Measurements from ENCODE around the gene FAM151A. TPM values are rescaled to one million over a fixed set of nuclear protein-coding genes. Genes with fewer than 3 reads are reported as not detected.

The FAM151A gene
- total RNA-seq, 1 donor from 2014 or later = not detected

- H3K4me3 ChIP-seq = no peak overlapping the region
- no peak for DNase-seq
- H3K4me1 ChIP-seq = peaks cover 5% of the 10 kb centered on the region
- H3K9me3 ChIP-seq = no peaks in the 10 kb centered on the region
- intact Hi-C loops (cut with DNase I) = no loop called here
- no peaks in the 10 kb centered on the region for H3K27me3 ChIP-seq (ENCODE audit: low read depth)
- no peak for TF ChIP-seq CTCF (IDR thresholded peaks at IDR 0.05)
- no peak overlapping the region for H3K27ac ChIP-seq
- no peaks in the 10 kb centered on the region for H3K36me3 ChIP-seq
- ATAC-seq = no peak
These were observed 38.8 kb downstream of the FAM151A start for GRCh38 chr1:54584575-54584974.

- no peak overlapping the region for H3K27ac ChIP-seq
- H3K36me3 ChIP-seq = no peaks in the 10 kb centered on the region
- peaks cover 5% of the 10 kb centered on the region for H3K4me1 ChIP-seq
- intact Hi-C loops (cut with DNase I) = no loop called here
- no peaks in the 10 kb centered on the region for H3K27me3 ChIP-seq (ENCODE audit: low read depth)
- ATAC-seq (no peak), DNase-seq (no peak)
- no peak overlapping the region for H3K4me3 ChIP-seq
- TF ChIP-seq CTCF (IDR thresholded peaks at IDR 0.05) = no peak
- H3K9me3 ChIP-seq = no peaks in the 10 kb centered on the region
These were observed 39.5 kb downstream of the FAM151A start for GRCh38 chr1:54583871-54584270.

GRCh38 chr1:54583307-54583686 is 40.0 kb downstream of the FAM151A start:
- TF ChIP-seq CTCF (IDR thresholded peaks at IDR 0.05) = no peak
- Histone ChIP-seq H3K4me1 (peaks cover 5% of the 10 kb centered on the region), H3K4me3 (no peak overlapping the region), H3K27me3 (ENCODE audit: low read depth) (no peaks in the 10 kb centered on the region), H3K9me3 (no peaks in the 10 kb centered on the region), H3K36me3 (no peaks in the 10 kb centered on the region), H3K27ac (no peak overlapping the region)
- ATAC-seq (no peak), DNase-seq (no peak)
- intact Hi-C loops (cut with DNase I) = no loop called here

- ATAC-seq = no peak
- H3K4me3 ChIP-seq = no peak overlapping the region
- no peak for TF ChIP-seq CTCF (IDR thresholded peaks at IDR 0.05)
These were observed 40.6 kb downstream of the FAM151A start for GRCh38 chr1:54582566-54583306.

GRCh38 chr1:54581621-54582035 is 41.7 kb downstream of the FAM151A start:
- H3K9me3 ChIP-seq = no peaks in the 10 kb centered on the region
- DNase-seq (peak; percentile 94), ATAC-seq (peak; percentile 96 to 99)
- peak overlapping the region; percentile 74 for H3K27ac ChIP-seq
- no peak for TF ChIP-seq CTCF (IDR thresholded peaks at IDR 0.05)
- H3K27me3 ChIP-seq (ENCODE audit: low read depth) = no peaks in the 10 kb centered on the region
- H3K4me1 ChIP-seq = peaks cover 5% of the 10 kb centered on the region
- no peak overlapping the region for H3K4me3 ChIP-seq
- H3K36me3 ChIP-seq = no peaks in the 10 kb centered on the region
- intact Hi-C loops (cut with DNase I) = no loop called here

More at GRCh38 chr1:54582566-54583306, 40.6 kb downstream of the FAM151A start:
- Histone ChIP-seq H3K36me3 (no peaks in the 10 kb centered on the region), H3K27ac (no peak overlapping the region), H3K9me3 (no peaks in the 10 kb centered on the region), H3K27me3 (ENCODE audit: low read depth) (no peaks in the 10 kb centered on the region), H3K4me1 (peaks cover 5% of the 10 kb centered on the region)
- intact Hi-C loops (cut with DNase I) = no loop called here
- no peak for DNase-seq

Measured in lower lobe of right lung (tissue), 2 donors.